Fibroblast of gingiva (primary cell): ENCODE results near the gene ING1.
"Not testable (repeated sequence)": the region's sequence is repeated elsewhere in the genome, so short reads cannot be mapped to it uniquely, and the experiment has no call there.

ENCODE experiments used
- DNase-seq: peaks from one replicate; pipeline ENCODE4 v3.0.0-alpha.2; 2011; ENCODE audit warnings: low read depth

ING1 gene

DNA sequence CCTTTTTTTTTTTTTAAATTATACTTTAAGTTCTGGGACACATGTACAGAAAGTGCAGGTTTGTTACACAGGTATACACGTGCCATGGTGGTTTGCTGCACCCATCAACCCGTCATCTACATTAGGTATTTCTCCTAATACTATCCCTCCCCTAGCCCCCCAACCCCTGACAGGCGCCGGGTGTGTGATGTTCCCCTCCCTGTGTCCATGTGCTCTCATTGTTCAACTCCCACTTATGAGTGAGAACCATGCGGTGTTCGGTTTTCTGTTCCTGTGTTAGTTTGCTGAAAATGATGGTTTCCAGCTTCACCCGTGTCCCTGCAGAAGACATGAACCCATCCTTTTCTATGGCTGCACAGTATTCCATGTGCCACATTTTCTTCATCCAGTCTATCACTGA lies 17.7 kb upstream of the ING1 start:
- DNase-seq: not testable (repeated sequence)

DNA sequence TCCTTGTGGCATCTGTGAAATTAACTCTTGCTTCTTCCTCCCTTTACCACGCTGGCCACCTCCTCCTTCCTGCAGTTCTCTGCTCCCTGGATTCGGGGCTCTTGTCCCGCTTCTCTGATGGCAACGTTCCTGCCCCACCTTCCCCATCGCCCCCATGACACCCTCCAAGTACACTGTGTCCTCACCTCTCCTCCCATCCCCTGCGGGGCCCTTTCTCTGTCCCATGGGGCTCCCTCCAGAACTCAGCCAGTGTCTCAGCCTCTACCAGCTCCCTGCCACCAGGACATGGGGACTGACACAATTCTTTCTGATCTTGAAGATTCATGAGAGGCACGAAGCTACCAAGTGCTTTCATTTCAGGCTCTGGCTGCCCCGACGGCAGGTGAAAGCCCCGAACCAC lies 16.7 kb upstream of the ING1 start:
- DNase-seq: no peak

DNA sequence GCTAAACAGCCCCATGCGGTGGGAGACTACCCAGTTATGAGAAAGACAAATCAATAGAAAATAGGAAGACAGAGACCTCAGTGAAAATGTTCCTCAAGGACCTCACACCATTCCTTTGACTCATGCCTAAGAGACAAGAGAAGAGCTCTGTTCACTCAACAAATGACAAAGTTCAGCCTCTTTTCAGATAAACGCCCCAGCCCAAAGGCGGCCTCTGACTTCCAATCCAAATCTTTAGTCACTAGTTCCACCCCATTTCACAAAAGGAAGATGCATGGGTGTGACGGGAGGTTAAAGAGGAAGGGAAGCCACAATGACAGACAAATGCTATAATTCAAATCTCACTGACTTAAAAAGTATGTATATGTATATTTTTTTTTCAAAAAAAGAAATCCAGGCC lies 15.7 kb upstream of the ING1 start:
- no peak for DNase-seq

DNA sequence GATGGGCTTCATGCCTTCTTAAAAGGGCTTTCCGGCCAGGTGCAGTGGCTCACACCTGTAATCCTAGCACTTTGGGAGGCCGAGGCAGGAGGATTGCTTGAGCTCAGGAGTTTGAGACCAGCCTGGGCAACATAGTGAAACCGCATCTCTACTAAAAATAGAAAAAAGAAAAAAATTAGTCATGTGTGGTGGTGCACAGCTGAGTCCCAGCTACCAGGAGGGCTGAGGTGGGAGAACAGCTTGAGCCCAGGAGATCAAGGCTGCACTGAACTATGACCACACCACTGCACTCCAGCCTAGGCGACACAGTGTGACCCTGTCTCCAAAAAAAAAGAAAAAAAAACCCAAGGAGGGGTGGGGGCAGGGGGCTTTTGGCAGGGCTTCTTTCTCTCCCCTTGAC lies 14.8 kb upstream of the ING1 start:
- no peak for DNase-seq

DNA sequence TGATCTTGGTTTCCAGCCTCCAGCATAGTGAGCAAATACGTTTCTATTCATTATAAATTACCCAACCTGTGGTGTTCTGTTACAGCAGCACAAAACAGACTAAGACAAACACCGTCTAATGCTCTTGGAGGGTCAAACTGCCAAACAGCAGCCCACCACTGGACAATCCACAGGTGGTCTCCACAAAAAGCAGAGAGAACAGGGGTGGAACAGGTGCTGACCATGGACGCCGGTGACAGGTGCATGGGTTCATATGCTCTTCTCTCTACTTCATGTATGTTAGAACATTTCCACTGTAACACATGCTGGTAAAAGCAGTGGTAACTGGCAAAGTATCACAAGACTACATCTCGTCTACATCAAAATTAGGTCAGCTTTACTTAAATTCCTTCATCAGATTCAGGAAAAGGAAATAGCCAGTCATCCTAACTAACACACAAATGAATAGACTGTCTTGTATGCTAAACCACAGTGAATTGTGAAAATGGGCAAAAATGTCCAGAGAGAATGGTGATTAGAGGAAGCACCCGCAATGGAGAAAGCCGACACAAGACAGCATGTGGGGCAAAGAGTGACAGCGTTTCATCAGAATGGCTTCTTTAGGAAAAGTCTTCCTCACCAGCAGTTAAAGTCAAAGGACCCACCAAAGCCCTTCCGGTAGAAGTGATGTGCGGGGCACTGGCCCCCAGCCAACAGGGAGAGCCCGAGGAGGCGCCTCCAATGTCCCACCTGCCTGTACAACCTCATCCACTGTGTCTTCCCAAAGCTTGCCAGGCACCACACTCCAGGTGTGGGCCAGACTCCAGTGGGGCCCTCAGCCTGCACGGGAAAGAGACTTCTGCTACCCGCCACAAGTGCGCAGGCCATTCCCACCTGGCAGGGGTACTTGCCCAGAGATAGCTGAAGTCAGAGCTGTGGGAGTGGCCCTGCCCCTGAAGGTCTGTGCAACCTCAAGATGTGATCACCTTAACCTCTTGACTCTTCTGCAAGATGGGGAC lies 14.1 kb upstream of the ING1 start:
- no peak for DNase-seq

DNA sequence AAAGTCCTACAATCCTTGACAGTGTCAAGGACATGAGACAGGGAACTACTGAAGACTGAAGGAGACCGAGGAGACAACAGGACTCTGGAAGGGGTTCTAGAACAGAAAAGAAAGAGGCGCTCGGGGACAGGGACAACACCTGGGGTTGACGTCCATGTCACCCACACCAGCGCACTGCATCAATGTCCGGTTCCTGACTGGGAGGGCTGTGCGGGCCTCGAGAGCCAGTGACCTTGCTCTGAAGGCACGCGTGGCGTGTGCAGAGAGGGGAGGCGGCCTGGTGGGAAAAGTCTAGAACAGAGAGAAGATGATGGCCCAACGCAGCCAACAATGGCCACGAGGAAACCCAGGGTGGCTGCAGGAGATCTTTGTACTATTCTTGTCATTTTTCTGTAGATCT lies 13.3 kb upstream of the ING1 start:
- no peak for DNase-seq

DNA sequence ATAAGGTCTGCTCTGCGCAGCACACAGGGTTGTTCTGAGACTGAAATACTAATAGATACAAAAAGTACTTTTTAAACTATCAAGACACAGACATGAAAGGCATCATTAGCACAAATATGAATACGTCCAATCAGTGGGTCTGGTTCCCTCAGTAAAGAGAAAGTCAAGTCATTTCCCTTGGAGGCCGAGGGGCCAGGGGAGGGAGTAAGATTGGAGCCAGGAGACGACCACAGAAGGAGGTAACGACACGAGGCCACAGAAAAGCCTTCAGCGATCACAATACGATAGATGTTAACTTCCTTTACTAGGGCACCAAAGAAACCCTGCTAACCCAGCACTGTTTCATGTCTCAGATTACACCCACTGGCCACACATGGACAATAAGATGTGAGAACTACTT lies 12.9 kb upstream of the ING1 start:
- DNase-seq: no peak

DNA sequence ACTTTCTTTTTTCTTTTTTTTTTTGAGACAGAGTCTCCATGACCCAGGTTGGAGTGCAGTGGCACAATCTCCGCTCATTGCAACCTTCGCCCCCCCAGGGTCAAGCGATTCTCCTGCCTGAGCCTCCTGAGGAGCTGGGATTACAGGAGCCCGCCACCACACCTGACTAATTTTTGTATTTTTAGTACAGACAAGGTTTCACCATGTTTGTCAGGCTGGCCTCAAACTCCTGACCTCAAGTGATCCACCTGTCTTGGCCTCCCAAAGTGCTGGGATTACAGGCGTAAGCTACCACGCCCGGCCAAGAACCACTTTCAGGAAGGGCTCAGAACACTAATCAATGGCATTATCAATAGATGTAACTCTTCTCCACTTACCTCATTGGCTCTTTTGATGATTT lies 12.4 kb upstream of the ING1 start:
- DNase-seq: not testable (repeated sequence)

DNA sequence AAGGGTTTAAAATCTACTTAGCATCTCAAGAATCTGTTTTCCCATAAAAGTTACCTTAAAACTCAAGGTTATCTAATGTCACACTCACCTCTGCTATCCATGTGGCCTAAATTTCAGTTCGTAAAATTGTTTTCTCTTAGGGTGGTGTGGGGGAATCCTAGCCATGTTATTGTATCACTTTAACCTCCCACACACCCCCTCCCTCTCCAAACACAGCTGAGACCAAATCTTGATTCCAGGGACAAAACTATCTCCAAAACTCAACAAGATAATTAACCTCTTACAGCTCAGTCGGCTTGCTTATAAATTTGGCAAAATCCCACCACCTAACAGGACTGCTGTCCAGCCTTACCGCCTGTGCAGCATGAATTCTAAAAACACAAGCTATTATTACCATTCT lies 11.4 kb upstream of the ING1 start:
- DNase-seq: no peak

DNA sequence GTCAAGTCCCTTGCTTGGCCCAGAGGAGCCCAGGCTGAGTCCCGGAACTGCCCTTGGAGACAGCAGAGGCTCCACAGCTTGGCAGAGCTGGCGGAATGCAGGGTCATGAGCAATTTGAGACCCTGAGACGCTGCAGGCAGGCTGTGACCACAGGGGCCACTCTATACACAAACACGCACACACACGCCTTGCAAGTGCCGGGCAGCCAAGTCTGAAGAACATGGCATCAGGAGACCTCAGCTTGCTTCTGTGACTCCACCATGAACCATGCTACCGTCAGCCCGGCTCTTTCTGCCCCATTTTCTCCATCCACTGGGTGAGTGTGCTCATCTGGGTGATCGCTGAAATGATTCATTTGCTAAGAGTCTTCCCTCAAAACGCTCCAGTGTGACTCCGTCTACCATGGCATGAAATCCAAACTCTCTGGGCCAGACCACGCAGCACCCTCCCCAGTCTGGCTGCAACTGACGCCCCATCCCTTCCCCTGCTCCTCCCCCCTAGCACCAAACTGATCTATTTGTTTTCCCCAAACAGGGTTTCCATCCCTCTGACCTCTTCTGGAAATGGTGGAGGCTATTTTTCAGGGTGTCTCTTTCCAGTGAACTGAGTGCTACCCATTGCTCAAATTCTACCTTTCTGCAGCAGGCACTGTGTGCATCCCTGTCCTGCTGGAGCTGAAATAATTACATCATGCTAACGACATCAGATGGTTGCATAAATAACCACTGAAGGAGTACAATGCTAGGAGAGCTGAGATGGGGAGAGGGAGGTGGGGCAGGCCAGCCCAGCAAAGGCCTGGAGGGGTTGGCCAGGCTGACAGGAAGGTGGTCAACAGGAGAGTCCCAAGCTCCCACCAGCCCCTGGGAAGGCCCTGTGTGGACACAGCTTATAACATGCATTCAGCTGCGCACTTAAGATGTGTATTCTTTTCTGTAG lies 10.6 kb upstream of the ING1 start:
- DNase-seq: peak; percentile 64

DNA sequence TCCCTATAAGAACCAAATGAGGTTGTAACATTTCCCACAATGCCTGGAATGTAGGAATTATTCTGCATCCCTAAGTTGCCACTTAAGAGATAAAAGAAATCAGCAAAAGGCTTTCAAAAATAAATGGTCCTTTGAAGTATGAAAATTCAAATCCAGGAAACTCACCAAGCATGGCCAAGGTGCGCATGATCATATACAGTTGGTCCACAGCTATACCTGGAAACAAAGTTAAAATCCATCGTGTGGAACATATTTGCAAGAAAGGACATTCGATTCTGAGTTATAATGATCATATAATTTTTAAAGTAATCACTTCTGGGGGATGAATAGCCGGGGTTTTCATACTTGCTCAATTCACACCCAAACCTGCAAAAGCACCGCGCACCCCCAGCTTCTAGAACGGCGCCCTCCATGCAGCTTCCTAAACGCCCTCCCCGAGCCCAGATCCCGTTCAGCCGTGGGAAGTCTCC lies 8.1 kb upstream of the ING1 start:
- no peak for DNase-seq

DNA sequence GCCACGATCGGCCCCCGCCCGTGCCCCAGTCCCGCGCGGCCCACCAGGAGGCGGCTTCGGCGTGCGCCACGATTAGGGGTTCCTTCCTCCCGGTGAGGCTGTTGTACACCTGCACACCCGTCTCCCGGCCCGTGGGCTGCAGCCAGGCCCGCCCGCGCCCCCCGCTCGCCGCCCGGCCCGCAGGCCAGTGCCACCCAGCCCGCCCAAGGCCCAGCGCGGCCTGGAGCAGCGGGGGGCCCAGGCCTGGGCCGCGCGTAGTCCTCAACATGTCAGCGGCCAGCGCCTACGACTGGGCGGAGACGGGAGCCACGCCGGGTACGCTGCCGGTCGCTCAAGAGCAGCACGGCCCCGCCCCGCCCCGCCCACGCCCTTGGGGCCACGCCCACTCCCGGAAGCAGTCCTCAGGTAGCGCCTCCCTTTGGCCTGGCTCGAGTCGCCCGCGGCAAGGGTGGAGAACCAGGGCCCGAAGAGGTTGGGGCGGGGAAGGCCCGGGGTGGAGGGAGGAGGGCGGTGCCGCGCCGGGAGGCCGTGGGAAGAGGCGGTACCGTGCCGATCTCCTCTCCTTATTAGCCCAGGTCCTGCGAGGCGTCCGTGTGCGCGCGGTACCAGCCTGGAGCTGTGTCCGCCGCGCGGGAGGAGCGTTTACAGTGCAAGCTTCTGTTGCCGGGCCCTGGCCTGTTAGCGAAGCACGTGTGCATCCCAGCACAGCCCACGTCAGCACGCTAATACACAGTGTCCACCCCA lies 7.5 kb upstream of the ING1 start, which contains the start of gene CARS2:
CARS2 (minus strand) TSS at position 291 of the 744 bp plus-strand sequence; CDS start at position 268, 23 bp downstream.
- peak; percentile 96 for DNase-seq

DNA sequence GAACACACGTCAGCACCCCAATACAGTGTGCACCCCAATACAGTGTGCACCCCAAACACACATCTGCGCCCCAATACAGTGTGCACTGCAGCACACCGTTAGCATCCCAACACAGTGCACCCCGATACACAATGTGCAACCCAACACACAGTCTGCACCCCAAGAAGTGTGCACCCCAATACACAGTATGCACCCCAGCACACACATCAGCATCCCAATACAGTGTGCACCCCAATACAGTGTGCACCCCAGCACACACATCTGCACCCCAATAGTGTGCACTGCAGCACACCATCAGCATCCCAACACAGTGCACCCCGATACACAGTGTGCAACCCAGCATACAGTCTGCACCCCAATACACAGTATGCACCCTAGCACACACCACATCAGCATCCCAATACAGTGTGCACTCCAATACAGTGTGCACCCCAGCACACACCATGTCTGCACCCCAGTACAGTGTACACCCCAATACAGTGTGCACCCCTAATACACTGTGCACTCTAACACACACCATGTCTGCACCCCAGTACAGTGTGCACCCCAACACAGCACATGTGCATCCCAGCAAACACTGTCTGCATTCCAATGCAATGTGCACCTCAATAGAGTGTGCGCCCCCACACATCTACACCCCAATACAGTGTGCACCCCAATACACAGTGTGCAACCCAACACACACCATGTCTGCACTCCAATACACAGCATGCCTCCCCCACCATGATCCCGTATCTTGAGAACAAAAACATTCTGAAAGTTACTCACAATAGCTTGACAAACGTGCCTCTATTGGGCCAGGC lies 6.7 kb upstream of the ING1 start:
- no peak for DNase-seq

DNA sequence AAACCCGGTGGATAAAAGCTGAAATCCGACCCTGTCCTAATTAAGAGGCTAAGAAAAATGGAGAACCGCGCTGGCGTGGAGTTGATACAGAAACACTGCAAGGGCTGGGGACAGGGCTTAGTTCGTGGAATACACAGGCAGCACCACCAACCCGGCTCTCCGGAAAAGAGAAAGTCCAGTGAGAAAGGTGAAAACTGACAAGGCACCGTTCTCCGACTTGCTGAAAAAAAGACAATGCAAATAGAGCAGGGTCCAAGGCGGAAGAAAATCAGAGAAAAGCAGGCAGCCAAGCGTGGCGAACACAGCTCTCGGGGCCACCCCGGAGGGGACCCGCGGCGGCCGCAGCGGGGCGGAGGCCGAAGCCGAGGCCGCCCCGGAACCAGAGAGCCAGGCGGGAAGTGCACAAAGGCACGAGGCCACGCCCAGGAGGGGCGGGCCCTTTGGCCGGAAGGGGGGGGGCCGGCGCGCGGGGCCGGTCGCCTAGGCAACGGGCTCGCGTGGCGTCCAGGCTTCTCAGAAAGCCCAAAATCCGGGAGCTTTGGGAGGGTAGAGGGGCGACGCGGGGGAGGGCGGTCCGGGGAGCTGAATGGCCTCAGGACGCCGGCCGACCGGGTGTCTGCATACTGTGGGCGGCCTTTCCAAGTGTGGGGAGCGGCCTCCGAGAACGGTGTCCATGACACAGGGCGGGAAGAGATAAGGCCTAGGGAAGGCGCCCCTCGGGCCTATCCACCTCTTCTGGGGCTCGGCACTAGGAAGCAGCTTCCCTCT lies 1.2 kb upstream of the ING1 start:
- DNase-seq: peak; percentile 81

DNA sequence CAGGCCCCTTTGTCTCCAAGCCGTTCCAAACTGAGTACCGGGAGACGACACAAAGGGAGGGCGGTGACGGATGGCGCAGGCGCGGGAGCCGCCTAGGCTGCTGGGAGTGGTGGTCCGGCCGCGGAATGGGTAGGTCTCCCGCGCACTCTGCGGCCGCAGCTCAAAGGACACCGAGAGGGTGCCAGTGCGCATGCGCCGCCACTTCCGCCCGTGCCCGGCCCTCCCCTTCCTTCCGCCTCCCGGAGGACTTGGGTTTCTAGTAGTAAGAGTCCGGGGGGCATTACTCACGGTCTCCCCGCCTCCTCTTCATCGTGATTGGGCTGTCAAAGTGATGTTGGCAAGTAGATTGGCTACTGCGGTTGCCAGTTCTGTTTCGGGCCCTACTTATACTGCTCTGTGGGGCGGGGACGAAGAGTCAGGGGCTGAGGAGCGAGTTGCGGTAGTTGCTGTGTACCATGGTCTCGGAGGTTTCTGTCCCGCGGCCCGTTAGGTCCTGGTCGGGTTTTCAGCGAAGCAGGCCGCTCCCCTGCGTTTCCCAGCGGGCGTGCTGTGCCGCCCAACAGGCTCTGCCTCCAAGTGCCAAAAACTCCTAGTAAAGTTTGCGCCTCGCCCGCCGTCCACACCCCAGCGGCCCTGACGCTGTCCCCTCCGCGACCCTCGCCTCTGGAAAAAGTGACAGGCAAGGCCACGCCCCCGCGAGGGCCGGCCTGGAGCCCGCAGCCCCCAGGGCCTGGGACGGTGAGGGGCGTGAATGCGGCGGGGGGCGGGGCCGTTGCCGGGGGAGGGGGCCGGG lies 455 bp upstream of the ING1 start:
- DNase-seq: peak; percentile 100

DNA sequence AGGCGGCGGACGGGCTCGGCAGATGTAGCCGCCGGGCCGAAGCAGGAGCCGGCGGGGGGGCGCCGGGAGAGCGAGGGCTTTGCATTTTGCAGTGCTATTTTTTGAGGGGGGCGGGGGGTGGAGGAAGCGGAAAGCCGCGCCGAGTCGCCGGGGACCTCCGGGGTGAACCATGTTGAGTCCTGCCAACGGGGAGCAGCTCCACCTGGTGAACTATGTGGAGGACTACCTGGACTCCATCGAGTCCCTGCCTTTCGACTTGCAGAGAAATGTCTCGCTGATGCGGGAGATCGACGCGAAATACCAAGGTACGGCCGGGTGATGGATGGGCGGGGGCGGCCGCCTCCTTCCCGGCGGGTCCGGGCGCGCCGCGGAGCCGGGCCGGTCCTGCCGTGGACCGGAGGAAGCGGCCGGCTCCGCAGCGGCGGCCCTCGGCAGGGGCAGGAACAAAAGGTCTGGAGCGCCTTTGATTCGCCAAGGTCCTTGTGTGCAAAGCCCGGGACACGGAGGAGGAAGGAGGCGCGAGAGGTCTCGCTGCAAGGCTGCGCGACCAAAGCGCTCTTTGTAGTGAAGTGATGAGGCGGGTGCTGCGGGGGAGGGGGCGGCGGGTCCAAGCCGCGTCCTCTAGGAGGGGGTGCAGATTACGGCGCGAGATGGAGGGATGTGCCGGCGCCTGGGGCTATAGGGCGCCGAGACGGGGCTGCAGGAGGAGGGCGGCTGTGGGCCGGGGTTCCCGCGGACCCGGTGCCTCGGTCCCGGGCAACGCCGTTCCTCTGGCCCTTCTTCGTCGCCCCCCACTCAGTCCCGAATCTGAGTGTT lies 689 bp downstream of the ING1 start:
- peak; percentile 31 for DNase-seq

DNA sequence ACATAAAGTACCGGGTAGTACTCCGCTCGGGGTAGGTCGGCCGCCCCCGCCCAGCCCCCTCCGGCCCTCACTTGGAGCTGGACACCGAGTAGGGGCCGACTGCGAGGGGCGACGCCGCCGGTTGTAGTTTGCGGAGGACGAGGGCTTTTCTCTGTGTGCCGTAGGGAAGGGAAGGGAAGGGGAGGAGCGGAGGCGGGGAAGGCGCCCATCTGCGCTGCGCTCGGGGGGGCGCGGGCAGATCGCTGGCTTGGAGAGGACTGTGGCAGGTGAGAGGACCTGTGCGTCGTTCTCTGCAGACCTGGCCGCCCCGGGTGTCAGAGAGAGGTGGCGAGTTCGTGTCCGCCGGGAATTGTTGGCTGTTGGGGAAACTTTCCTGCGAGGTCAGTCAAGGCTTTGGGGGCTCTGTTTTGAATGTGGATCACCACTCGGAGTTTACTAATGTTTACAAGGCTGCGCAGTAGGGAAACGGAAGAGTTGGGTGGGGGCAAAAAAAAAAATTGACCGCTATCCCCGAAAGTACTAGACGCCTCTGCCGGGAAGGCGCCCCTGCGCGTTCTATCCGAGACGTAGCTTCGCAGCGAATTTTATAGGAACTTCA lies 1.4 kb downstream of the ING1 start:
- DNase-seq: peak; percentile 48
